ENCODE data around the gene CCDC126.

GRCh38 chr7:23689165-23689564 is 92.0 kb downstream of the CCDC126 start:
- TF ChIP-seq POLR2A (IDR thresholded peaks at IDR 0.05) (no peak), CTCF (IDR thresholded peaks at IDR 0.05) (no peak)
